ENCODE measurements around the gene PTPRD.

DNA sequence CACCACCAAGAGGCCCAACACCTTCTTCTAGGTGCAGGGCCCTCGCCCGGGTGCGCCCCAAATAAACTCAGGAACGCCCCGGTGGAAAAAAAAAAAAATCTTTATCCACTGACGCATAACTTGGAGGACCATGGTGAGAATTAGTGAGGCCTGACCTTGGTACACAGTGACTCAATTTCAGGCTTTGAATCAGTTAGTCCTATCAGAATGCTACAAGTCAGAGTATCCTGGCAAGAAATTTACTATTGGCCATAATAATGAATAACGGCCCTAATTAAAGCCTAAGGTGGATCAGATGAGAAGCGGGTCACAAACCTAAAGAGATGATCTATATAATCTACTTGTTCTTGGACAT is 1899.0 kb downstream of the PTPRD start:
- TF ChIP-seq EZH2phosphoT487 (IDR thresholded peaks at IDR 0.05; ENCODE audit: borderline replicate concordance): no peak
- TF ChIP-seq, protein P1, sequence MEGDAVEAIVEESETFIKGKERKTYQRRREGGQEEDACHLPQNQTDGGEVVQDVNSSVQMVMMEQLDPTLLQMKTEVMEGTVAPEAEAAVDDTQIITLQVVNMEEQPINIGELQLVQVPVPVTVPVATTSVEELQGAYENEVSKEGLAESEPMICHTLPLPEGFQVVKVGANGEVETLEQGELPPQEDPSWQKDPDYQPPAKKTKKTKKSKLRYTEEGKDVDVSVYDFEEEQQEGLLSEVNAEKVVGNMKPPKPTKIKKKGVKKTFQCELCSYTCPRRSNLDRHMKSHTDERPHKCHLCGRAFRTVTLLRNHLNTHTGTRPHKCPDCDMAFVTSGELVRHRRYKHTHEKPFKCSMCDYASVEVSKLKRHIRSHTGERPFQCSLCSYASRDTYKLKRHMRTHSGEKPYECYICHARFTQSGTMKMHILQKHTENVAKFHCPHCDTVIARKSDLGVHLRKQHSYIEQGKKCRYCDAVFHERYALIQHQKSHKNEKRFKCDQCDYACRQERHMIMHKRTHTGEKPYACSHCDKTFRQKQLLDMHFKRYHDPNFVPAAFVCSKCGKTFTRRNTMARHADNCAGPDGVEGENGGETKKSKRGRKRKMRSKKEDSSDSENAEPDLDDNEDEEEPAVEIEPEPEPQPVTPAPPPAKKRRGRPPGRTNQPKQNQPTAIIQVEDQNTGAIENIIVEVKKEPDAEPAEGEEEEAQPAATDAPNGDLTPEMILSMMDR (conservative IDR thresholded peaks at IDR 0.05; ENCODE audit: low read length): no peak

Data from Loucy (cell line).